Loucy (cell line): ENCODE measurements around the gene B3GALT6.

ENCODE experiments used
- H2AFZ ChIP-seq: fragments of 200-600 bp; sonication (generic); 2 replicates; pipeline ENCODE4 v1.6.0; 2016; ENCODE audit warnings: antibody characterized with exemption, mild to moderate bottlenecking, low read length, moderate library complexity
- H3F3A ChIP-seq: fragments of 200-600 bp; 2 replicates; pipeline ENCODE4 v1.6.0; 2016; ENCODE audit warnings: antibody characterized with exemption, low read depth, mild to moderate bottlenecking
- H3K27me3 ChIP-seq: fragments of 200-600 bp; sonication (generic); 2 replicates; pipeline ENCODE4 v1.6.1; 2014; ENCODE audit warnings: low read length, mild to moderate bottlenecking; ENCODE audit not compliant: insufficient read depth, poor library complexity, severe bottlenecking
- H3K36me3 ChIP-seq: fragments of 200-600 bp; sonication (generic); 2 replicates; pipeline ENCODE4 v1.6.1; 2016; ENCODE audit warnings: low read length; ENCODE audit not compliant: insufficient read depth
- H3K4me1 ChIP-seq: fragments of 200-600 bp; sonication (generic); 2 replicates; pipeline ENCODE4 v1.5.1; 2014; ENCODE audit warnings: low read length, mild to moderate bottlenecking; ENCODE audit not compliant: insufficient read depth, poor library complexity, severe bottlenecking
- H3K4me2 ChIP-seq: fragments of 200-600 bp; sonication (generic); 2 replicates; pipeline ENCODE4 v1.6.0; 2014; ENCODE audit warnings: antibody characterized with exemption, low read length, low read depth, mild to moderate bottlenecking; ENCODE audit not compliant: poor library complexity, severe bottlenecking
- H3K4me3 ChIP-seq: fragments of 200-600 bp; sonication (generic); 2 replicates; pipeline ENCODE4 v1.5.1; 2014; ENCODE audit warnings: low read length, mild to moderate bottlenecking, mixed read lengths; ENCODE audit not compliant: poor library complexity, severe bottlenecking
- H3K79me2 ChIP-seq: fragments of 200-600 bp; sonication (generic); 2 replicates; pipeline ENCODE4 v1.6.1; 2014; ENCODE audit warnings: low read length; ENCODE audit not compliant: insufficient read depth
- H3K9ac ChIP-seq: fragments of 200-600 bp; sonication (generic); 2 replicates; pipeline ENCODE4 v1.6.0; 2014; ENCODE audit warnings: mild to moderate bottlenecking, low read depth, low read length, moderate library complexity; ENCODE audit not compliant: poor library complexity, severe bottlenecking
- H3K9me2 ChIP-seq: fragments of 200-600 bp; sonication (generic); replicated peaks from 2 replicates; pipeline ENCODE4 v1.6.1; 2016; ENCODE audit warnings: low read depth, low read length, mixed read lengths
- H3K9me3 ChIP-seq: fragments of 200-600 bp; sonication (generic); 2 replicates; pipeline ENCODE4 v1.6.1; 2014; ENCODE audit warnings: mild to moderate bottlenecking, antibody characterized with exemption, low read length, low read depth; ENCODE audit not compliant: insufficient read depth
- H4K20me1 ChIP-seq: fragments of 200-600 bp; sonication (generic); 2 replicates; pipeline ENCODE4 v1.6.0; 2014; ENCODE audit warnings: antibody characterized with exemption, low read length, mild to moderate bottlenecking; ENCODE audit not compliant: insufficient read depth, poor library complexity, severe bottlenecking
- EZH2phosphoT487 ChIP-seq: fragments of 200-600 bp; IDR thresholded peaks from 2 replicates; pipeline ENCODE4 v1.6.1; 2018; ENCODE audit warnings: antibody characterized with exemption, mild to moderate bottlenecking, moderate library complexity, borderline replicate concordance
- TF ChIP-seq, protein P1 (sequence below): fragments of 200-600 bp; sonication (generic); conservative IDR thresholded peaks from 2 replicates; pipeline ENCODE4 v1.5.1; 2014; ENCODE audit warnings: mild to moderate bottlenecking, antibody characterized with exemption, low read length

Gene B3GALT6

DNA sequence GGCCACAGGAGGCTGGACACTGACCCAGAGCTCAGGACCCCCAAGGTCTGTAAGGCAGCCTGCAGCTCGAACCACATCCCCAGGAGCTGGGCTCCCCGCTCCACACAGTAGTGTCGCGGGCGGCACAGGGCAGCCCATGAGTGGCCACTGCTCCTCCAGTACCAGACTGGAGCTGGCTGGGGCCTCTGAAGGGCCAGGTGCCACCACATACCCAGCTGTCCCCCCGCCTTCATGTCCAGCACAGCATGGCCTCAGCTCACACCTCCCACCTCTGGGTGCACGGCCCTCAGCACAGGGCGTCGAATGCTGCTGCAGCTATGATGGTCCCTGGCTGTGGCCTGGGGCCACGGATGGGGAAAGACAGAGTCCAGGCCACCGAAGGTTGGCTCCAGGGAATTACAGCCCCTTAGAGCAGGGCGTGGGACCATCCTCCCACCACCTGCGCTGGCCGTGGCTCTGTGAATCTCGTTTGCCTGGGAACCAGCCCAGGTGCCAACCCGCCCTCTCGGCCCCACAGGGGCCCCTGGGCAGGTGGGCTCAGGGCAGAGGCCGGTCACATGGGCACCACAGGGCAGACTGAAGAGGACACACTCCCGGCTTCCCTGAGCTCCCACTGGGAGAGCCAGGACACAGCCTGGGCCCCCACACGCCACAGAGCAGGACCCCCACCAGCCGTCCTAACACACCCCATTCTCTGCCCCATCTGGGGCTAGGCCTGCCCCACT is 16.0 kb upstream of the B3GALT6 start:
- Histone ChIP-seq H3K9ac (no peak overlapping the region), H3K4me1 (peaks cover 24% of the 10 kb centered on the region), H3K9me2 (no peaks in the 10 kb centered on the region), H4K20me1 (peaks cover 4% of the 10 kb centered on the region), H3K79me2 (peaks cover 11% of the 10 kb centered on the region; the same call in 1 of the 2 replicates), H2AFZ (no peak overlapping the region), H3K36me3 (peaks cover 33% of the 10 kb centered on the region; the same call in 1 of the 2 replicates), H3K27me3 (no peaks in the 10 kb centered on the region), H3K9me3 (no peaks in the 10 kb centered on the region), H3K4me3 (no peak overlapping the region), H3K4me2 (no peak overlapping the region), H3F3A (no peaks in the 10 kb centered on the region)
- TF ChIP-seq, protein P1, sequence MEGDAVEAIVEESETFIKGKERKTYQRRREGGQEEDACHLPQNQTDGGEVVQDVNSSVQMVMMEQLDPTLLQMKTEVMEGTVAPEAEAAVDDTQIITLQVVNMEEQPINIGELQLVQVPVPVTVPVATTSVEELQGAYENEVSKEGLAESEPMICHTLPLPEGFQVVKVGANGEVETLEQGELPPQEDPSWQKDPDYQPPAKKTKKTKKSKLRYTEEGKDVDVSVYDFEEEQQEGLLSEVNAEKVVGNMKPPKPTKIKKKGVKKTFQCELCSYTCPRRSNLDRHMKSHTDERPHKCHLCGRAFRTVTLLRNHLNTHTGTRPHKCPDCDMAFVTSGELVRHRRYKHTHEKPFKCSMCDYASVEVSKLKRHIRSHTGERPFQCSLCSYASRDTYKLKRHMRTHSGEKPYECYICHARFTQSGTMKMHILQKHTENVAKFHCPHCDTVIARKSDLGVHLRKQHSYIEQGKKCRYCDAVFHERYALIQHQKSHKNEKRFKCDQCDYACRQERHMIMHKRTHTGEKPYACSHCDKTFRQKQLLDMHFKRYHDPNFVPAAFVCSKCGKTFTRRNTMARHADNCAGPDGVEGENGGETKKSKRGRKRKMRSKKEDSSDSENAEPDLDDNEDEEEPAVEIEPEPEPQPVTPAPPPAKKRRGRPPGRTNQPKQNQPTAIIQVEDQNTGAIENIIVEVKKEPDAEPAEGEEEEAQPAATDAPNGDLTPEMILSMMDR = no peak
- TF ChIP-seq EZH2phosphoT487 = no peak

DNA sequence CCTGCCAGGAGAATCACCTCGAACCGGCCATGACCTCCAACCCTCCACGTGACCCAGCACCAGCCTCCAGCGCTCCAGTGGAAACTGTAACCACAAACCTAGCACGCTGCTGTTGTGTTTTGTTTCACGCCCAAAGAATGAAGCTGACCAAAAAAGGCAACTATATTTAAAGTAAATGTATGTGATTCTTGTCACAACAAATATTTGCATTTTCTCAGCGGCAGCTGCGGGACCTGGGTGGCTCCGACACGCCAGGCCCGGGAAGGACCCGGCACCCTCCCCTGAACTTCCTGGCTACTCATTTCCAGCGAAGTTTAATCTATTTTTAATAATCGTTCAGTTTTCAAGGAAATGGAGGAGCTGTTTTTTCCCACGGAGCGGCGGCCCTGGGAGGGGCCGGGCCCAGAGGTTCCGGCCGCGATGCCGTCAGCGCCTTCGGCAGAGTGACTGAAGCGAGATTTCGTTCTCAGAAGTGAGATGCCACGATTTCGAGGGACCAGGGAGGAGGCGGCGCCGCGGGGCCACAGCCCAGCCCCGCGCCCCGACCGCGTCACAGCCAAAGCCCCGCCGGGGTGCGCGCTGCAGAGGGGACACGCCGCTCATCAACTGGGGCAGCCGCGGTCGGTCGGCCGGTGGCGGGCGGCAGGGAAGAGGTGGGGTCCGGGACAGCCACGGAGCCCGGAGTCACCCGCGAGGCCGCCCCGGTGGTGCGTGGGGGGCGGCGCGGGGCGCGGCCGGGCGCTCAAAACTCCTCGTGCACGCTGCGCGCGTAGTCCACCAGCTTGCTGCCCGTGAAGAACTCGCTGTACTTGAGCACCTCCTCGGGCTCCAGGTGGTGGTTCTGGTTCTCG is 15.0 kb upstream of the B3GALT6 start:
- Histone ChIP-seq H3K4me1 (peaks cover 24% of the 10 kb centered on the region), H3K9ac (no peak overlapping the region), H3K9me3 (no peaks in the 10 kb centered on the region), H3K4me2 (no peak overlapping the region), H3K27me3 (no peaks in the 10 kb centered on the region), H3F3A (no peaks in the 10 kb centered on the region), H2AFZ (no peak overlapping the region), H3K9me2 (no peaks in the 10 kb centered on the region), H3K36me3 (peaks cover 41% of the 10 kb centered on the region; the same call in 1 of the 2 replicates), H3K79me2 (peaks cover 2% of the 10 kb centered on the region; the same call in 1 of the 2 replicates), H4K20me1 (peaks cover 4% of the 10 kb centered on the region), H3K4me3 (no peak overlapping the region)
- TF ChIP-seq, protein P1 = no peak
- TF ChIP-seq EZH2phosphoT487 = no peak

DNA sequence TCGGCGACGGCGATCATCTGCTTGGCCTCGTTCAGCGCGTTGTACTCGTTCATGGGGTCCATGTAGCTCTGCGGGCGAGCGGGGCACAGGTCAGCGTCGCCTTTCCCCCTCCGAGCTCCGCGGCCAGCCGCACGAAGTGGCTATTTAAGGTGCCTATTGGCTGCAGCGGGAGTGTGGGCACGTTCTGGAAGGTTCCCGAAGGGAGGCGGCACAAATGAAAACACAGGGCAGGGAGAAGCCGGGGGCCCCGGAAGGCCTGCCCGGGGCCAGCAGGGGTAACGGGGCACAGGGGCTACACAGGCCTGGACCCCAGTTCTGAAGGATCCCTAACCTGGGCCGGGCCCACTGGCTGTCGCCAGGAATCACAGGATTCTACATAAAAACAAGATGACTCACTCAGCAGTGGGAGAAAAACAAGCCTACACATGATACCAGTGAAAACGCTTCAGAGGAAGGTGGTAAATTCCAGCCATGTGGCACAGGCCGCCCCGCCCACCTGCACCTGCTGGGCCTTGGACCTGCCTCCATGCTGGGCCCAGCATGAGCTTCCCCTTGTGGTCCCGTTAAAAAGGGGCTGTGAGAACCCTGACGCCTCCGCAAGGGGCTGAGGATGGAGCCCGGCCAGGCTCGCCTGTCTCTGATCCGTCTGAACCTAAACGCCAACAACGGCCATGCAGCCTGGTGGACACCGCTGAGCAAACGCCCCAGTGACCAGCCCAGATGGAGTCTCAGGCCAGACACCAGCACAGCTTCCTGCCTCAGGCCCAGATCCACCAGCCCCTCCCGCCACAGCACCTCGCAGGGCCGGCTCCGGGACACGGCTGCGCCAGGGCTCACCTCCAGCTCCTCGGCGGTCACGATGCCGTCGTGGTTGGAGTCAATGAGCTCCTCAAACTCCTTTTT is 14.2 kb upstream of the B3GALT6 start:
- Histone ChIP-seq H3K36me3 (peaks cover 46% of the 10 kb centered on the region; the same call in 1 of the 2 replicates), H2AFZ (no peak overlapping the region), H3K9ac (no peak overlapping the region), H3K4me1 (peaks cover 24% of the 10 kb centered on the region), H3K27me3 (no peaks in the 10 kb centered on the region), H3F3A (no peaks in the 10 kb centered on the region), H3K4me3 (no peak overlapping the region), H3K4me2 (no peak overlapping the region), H3K9me2 (no peaks in the 10 kb centered on the region), H4K20me1 (peaks cover 4% of the 10 kb centered on the region), H3K9me3 (no peaks in the 10 kb centered on the region), H3K79me2 (no peaks in the 10 kb centered on the region)
- TF ChIP-seq, protein P1 = no peak
- TF ChIP-seq EZH2phosphoT487 = no peak
